Keratinocyte (primary cell): ENCODE measurements around the gene ADCK1. TPM values are rescaled to one million over a fixed set of nuclear protein-coding genes. Genes with fewer than 3 reads are reported as not detected.

Source experiments
- DNase-seq: peaks from one replicate; pipeline ENCODE4 v3.0.0-alpha.2; 2011; ENCODE audit warnings: low read depth, missing footprints, low spot score
- FAIRE-seq: peaks from 2 replicates; lab custom pipeline; 2011; peaks lifted over from hg19 to GRCh38; lab: Jason Lieb, UNC
- H2AFZ ChIP-seq: 2 replicates; pipeline ENCODE4 v1.6.0; 2012; ENCODE audit warnings: low read length, control low read depth, inconsistent platforms; ENCODE audit not compliant: control insufficient read depth
- H3K27ac ChIP-seq: 2 replicates; pipeline ENCODE4 v1.5.1; 2011; ENCODE audit warnings: low read length; ENCODE audit not compliant: control insufficient read depth, insufficient read depth
- H3K27me3 ChIP-seq: 3 replicates; pipeline ENCODE4 v1.6.0; 2011; ENCODE audit warnings: low read length; ENCODE audit not compliant: control insufficient read depth, insufficient read depth; ENCODE audit errors: extremely low read depth
- H3K36me3 ChIP-seq, 2 experiments: 2 replicates in 1 of 2; 3 replicates in 1 of 2; pipeline ENCODE4 v1.5.1; 2011; ENCODE audit warnings: low read length in 2 of 2, mild to moderate bottlenecking in 1 of 2; ENCODE audit not compliant: control insufficient read depth in 2 of 2, insufficient read depth in 2 of 2; ENCODE audit errors: extremely low read depth in 1 of 2
- H3K4me1 ChIP-seq: 3 replicates; pipeline ENCODE4 v1.5.1; 2011; ENCODE audit warnings: low read length; ENCODE audit not compliant: control insufficient read depth, insufficient read depth; ENCODE audit errors: extremely low read depth
- H3K4me2 ChIP-seq: 3 replicates; pipeline ENCODE4 v1.6.0; 2011; ENCODE audit warnings: low read depth, low read length; ENCODE audit not compliant: control insufficient read depth, insufficient read depth; ENCODE audit errors: extremely low read depth
- H3K4me3 ChIP-seq, 3 experiments: fragments of 200-600 bp in 1 of 3; sonication (generic) in 1 of 3; 2 replicates in 2 of 3; 3 replicates in 1 of 3; pipeline ENCODE4 v1.5.1; 2011 to 2016; ENCODE audit warnings: low read length in 3 of 3, mild to moderate bottlenecking in 3 of 3, control low read depth in 2 of 3, inconsistent platforms in 1 of 3, low read depth in 1 of 3, mixed read lengths in 1 of 3, mixed run types in 1 of 3, moderate library complexity in 1 of 3; ENCODE audit not compliant: control insufficient read depth in 2 of 3, insufficient read depth in 2 of 3; ENCODE audit errors: extremely low read depth in 1 of 3
- H3K79me2 ChIP-seq: 2 replicates; pipeline ENCODE4 v1.6.0; 2012; ENCODE audit warnings: low read length; ENCODE audit not compliant: control insufficient read depth, insufficient read depth
- H3K9ac ChIP-seq: 3 replicates; pipeline ENCODE4 v1.6.0; 2011; ENCODE audit warnings: low read length; ENCODE audit not compliant: control insufficient read depth, insufficient read depth; ENCODE audit errors: extremely low read depth
- H3K9me1 ChIP-seq: 3 replicates; pipeline ENCODE4 v1.6.0; 2011; ENCODE audit warnings: low read length; ENCODE audit not compliant: control insufficient read depth, insufficient read depth; ENCODE audit errors: extremely low read depth
- H3K9me3 ChIP-seq: 2 replicates; pipeline ENCODE4 v1.5.1; 2012; ENCODE audit warnings: low read depth, low read length; ENCODE audit not compliant: control insufficient read depth
- H4K20me1 ChIP-seq: 3 replicates; pipeline ENCODE4 v1.6.0; 2011; ENCODE audit warnings: low read length; ENCODE audit not compliant: control insufficient read depth, insufficient read depth; ENCODE audit errors: extremely low read depth
- CTCF ChIP-seq, 3 experiments: IDR thresholded peaks in 1 of 3; conservative IDR thresholded peaks in 1 of 3; optimal IDR thresholded peaks in 1 of 3; 2 replicates in 2 of 3; 3 replicates in 1 of 3; pipeline versions ENCODE3 to v1.5.1; 2011; ENCODE audit warnings: low read length in 3 of 3, mild to moderate bottlenecking in 3 of 3, moderate library complexity in 2 of 3, control low read depth in 1 of 3, inconsistent platforms in 1 of 3; ENCODE audit not compliant: insufficient read depth in 2 of 3; ENCODE audit errors: extremely low read depth in 1 of 3
- EZH2 ChIP-seq: IDR thresholded peaks from one replicate; pipeline ENCODE4 v1.6.1; 2012; ENCODE audit warnings: inconsistent platforms, mild to moderate bottlenecking, low read length, moderate library complexity
- dilution Hi-C: fragments of 300-500 bp; cut with MboI; formaldehyde crosslinking; loops from one replicate; pipeline ENCODE4 v1.7.0; 2020; ENCODE audit warnings: low sequenced_read_pairs; ENCODE audit not compliant: extremely low pct_ligation_motif_present
- polyA plus RNA-seq, 5 experiments: library from polyadenylated mRNA; depleted of rRNA in 3 of 5; stranded (reverse) in 3 of 5; stranded (forward) in 1 of 5; unstranded in 1 of 5; fragments of >200 nt; gene quantifications; 1 replicate in 1 of 5; 2 replicates in 3 of 5; 3 replicates in 1 of 5; pipeline versions ENCODE4 v1.2.1 to v1.2.3, GENCODE V29; 2011 to 2012; ENCODE audit warnings: missing spikeins in 2 of 5, low read depth in 1 of 5, low replicate concordance in 1 of 5

ADCK1 gene
- polyA plus RNA-seq, 1 donor (not counting 4 experiments of a cell fraction or from before 2014, with no cell fraction given), result 4.9 TPM

DNA sequence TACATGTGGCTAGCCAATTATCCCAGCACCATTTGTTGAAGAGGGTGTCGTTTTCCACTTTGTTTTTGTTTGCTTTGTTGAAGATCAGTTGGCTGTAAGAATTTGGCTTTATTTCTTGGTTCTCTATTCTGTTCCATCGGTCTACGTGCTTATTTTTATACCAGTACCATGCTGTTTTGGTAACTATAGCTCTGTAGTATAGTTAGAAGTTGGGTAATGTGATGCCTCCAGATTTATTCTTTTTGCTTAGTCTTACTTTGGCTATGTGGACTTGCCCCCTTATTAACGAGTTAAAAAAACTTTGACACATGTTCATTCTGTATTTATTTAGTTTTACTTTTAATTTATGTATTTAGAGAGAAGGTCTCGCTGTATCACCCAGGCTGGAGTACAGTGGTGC is 120.4 kb downstream of the ADCK1 start:
- Histone ChIP-seq H3K4me2 (no peak overlapping the region), H3K4me3 (no peak overlapping the region), H3K79me2 (no peaks in the 10 kb centered on the region), H3K4me1 (no peaks in the 10 kb centered on the region), H3K9me3 (no peaks in the 10 kb centered on the region), H3K27ac (no peak overlapping the region), H2AFZ (no peak overlapping the region), H3K36me3 (no peaks in the 10 kb centered on the region), H3K27me3 (no peaks in the 10 kb centered on the region), H3K9ac (no peak overlapping the region), H4K20me1 (no peaks in the 10 kb centered on the region), H3K9me1 (no peaks in the 10 kb centered on the region)
- no peak for FAIRE-seq
- no peak for TF ChIP-seq CTCF (optimal IDR thresholded peaks at IDR 0.05 in 1 of 3, IDR thresholded peaks at IDR 0.05 in 1 of 3, conservative IDR thresholded peaks at IDR 0.05 in 1 of 3; ENCODE audit: extremely low read depth in 1 of 3, insufficient read depth in 2 of 3, low read length in 3 of 3)
- no peak for TF ChIP-seq EZH2
- DNase-seq, result no peak
- dilution Hi-C loops, result no loop called here

DNA sequence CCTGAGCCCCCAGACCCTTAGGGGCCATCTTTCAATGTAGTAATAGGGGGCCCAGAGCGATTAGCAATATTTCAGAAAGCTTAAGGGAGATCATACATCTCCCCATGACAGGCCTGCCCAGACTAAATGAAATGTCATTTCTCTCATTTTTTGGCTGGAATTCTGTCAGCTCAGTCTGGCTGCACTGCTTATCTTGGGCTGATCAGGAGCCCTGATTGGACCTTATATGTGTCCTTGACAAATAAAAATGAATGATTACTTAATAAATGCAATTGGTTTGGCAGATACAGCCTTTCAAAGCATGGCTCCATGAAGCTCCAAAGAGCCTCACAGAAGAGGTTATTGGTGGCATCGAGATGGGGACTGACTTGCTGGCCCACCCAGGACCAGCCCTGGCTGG is 121.9 kb downstream of the ADCK1 start:
- Histone ChIP-seq H2AFZ (no peak overlapping the region), H3K4me2 (no peak overlapping the region), H3K79me2 (no peaks in the 10 kb centered on the region), H3K27ac (no peak overlapping the region), H3K4me3 (no peak overlapping the region), H3K9me3 (no peaks in the 10 kb centered on the region), H3K4me1 (no peaks in the 10 kb centered on the region), H4K20me1 (no peaks in the 10 kb centered on the region), H3K36me3 (no peaks in the 10 kb centered on the region), H3K27me3 (no peaks in the 10 kb centered on the region), H3K9me1 (no peaks in the 10 kb centered on the region), H3K9ac (no peak overlapping the region)
- no peak for TF ChIP-seq EZH2
- TF ChIP-seq CTCF (optimal IDR thresholded peaks at IDR 0.05 in 1 of 3, IDR thresholded peaks at IDR 0.05 in 1 of 3, conservative IDR thresholded peaks at IDR 0.05 in 1 of 3; ENCODE audit: extremely low read depth in 1 of 3, insufficient read depth in 2 of 3, low read length in 3 of 3), result no peak
- dilution Hi-C loops, result no loop called here
- FAIRE-seq, result no peak
- no peak for DNase-seq
